H9 (cell line): ENCODE measurements around the gene GARNL3. TPM values are rescaled to one million over a fixed set of nuclear protein-coding genes. Genes with fewer than 3 reads are reported as not detected.
A peak's percentile ranks its signal among the peaks of the same experiment; 100 is the strongest.

Experiments used
- DNase-seq: peaks from one replicate; pipeline ENCODE4 v3.0.0-alpha.2; 2017
- H2AFZ ChIP-seq: one replicate; pipeline ENCODE4 v1.6.1; 2013; ENCODE audit warnings: mild to moderate bottlenecking, low read length, control low read depth, moderate library complexity
- H2AK5ac ChIP-seq: 2 replicates; pipeline ENCODE4 v1.6.1; 2013; ENCODE audit warnings: low read length, control low read depth, mixed read lengths; ENCODE audit not compliant: insufficient read length
- H2BK120ac ChIP-seq: one replicate; pipeline ENCODE4 v1.6.1; 2013; ENCODE audit warnings: low read depth, mild to moderate bottlenecking, low read length, control low read depth, inconsistent platforms; ENCODE audit not compliant: poor library complexity, severe bottlenecking
- H2BK12ac ChIP-seq: 2 replicates; pipeline ENCODE4 v1.6.1; 2013; ENCODE audit warnings: low read length, control low read depth, mixed read lengths, low read depth; ENCODE audit not compliant: insufficient read length
- H2BK15ac ChIP-seq: 2 replicates; pipeline ENCODE4 v1.6.1; 2013; ENCODE audit warnings: low read depth, low read length, control low read depth
- H2BK20ac ChIP-seq: one replicate; pipeline ENCODE4 v1.6.1; 2013; ENCODE audit warnings: low read depth, mild to moderate bottlenecking, low read length, control low read depth, inconsistent platforms; ENCODE audit not compliant: poor library complexity, severe bottlenecking
- H2BK5ac ChIP-seq: 2 replicates; pipeline ENCODE4 v1.6.1; 2013; ENCODE audit warnings: low read length, control low read depth, mixed read lengths; ENCODE audit not compliant: insufficient read length
- H3K14ac ChIP-seq: 2 replicates; pipeline ENCODE4 v1.6.1; 2013; ENCODE audit warnings: low read length, control low read depth; ENCODE audit not compliant: insufficient read depth
- H3K18ac ChIP-seq: 2 replicates; pipeline ENCODE4 v1.6.1; 2013; ENCODE audit warnings: low read depth, mild to moderate bottlenecking, mixed read lengths, low read length, control low read depth; ENCODE audit not compliant: insufficient read length
- H3K23ac ChIP-seq: 2 replicates; pipeline ENCODE4 v1.6.1; 2013; ENCODE audit warnings: low read length, control low read depth, mixed read lengths, low read depth; ENCODE audit not compliant: insufficient read length
- H3K23me2 ChIP-seq: 2 replicates; pipeline ENCODE4 v1.6.1; 2013; ENCODE audit warnings: low read depth, mild to moderate bottlenecking, mixed read lengths, low read length, control low read depth; ENCODE audit not compliant: insufficient read length, poor library complexity, severe bottlenecking
- H3K27ac ChIP-seq: 2 replicates; pipeline ENCODE4 v1.5.1; 2013; ENCODE audit warnings: low read length, control low read depth, mixed read lengths, low read depth; ENCODE audit not compliant: insufficient read length
- H3K27me3 ChIP-seq: 2 replicates; pipeline ENCODE4 v1.6.1; 2013; ENCODE audit warnings: low read length, control low read depth, inconsistent platforms; ENCODE audit not compliant: insufficient read depth
- H3K4ac ChIP-seq: 2 replicates; pipeline ENCODE4 v1.6.1; 2013; ENCODE audit warnings: low read depth, mild to moderate bottlenecking, control low read depth, inconsistent platforms, low read length, moderate library complexity
- H3K4me1 ChIP-seq: 2 replicates; pipeline ENCODE4 v1.6.1; 2013; ENCODE audit warnings: low read length, control low read depth, inconsistent platforms; ENCODE audit not compliant: insufficient read depth
- H3K4me2 ChIP-seq: 2 replicates; pipeline ENCODE4 v1.6.1; 2013; ENCODE audit warnings: low read length, control low read depth, mixed read lengths; ENCODE audit not compliant: insufficient read length, insufficient read depth
- H3K56ac ChIP-seq: 2 replicates; pipeline ENCODE4 v1.6.1; 2013; ENCODE audit warnings: low read depth, mild to moderate bottlenecking, mixed read lengths, low read length, control low read depth; ENCODE audit not compliant: insufficient read length
- H3K79me1 ChIP-seq: 2 replicates; pipeline ENCODE4 v1.6.1; 2013; ENCODE audit warnings: low read depth, mild to moderate bottlenecking, moderate library complexity, low read length, control low read depth, inconsistent platforms; ENCODE audit not compliant: insufficient read depth, poor library complexity, severe bottlenecking
- H3K79me2 ChIP-seq: 2 replicates; pipeline ENCODE4 v1.6.1; 2013; ENCODE audit warnings: low read length, control low read depth, inconsistent platforms; ENCODE audit not compliant: insufficient read depth
- H3K9ac ChIP-seq: 2 replicates; pipeline ENCODE4 v1.6.1; 2013; ENCODE audit warnings: low read length, control low read depth, mixed read lengths; ENCODE audit not compliant: insufficient read length; ENCODE audit errors: extremely low read depth
- H3K9me3 ChIP-seq: one replicate; pipeline ENCODE4 v1.6.1; 2013; ENCODE audit warnings: low read depth, low read length, inconsistent platforms; ENCODE audit not compliant: control insufficient read depth
- H3T11ph ChIP-seq: one replicate; pipeline ENCODE4 v1.6.1; 2013; ENCODE audit warnings: mild to moderate bottlenecking, low read length, control low read depth, inconsistent platforms
- H4K20me1 ChIP-seq: one replicate; pipeline ENCODE4 v1.6.1; 2013; ENCODE audit not compliant: control insufficient read depth, insufficient read length, insufficient read depth
- H4K5ac ChIP-seq: 2 replicates; pipeline ENCODE4 v1.6.1; 2013; ENCODE audit warnings: low read depth, mild to moderate bottlenecking, mixed read lengths, low read length, control low read depth; ENCODE audit not compliant: insufficient read length
- H4K8ac ChIP-seq: replicated peaks from 2 replicates; pipeline ENCODE4 v1.6.1; 2013; ENCODE audit warnings: low read length, control low read depth, mixed read lengths, low read depth; ENCODE audit not compliant: insufficient read length
- H4K91ac ChIP-seq: 2 replicates; pipeline ENCODE4 v1.6.1; 2013; ENCODE audit warnings: low read depth, mild to moderate bottlenecking, moderate library complexity, mixed read lengths, low read length, control low read depth; ENCODE audit not compliant: insufficient read length
- H3K27ac Mint-ChIP-seq, 3 experiments: 2 replicates in 2 of 3; 3 replicates in 1 of 3; pipeline ENCODE4 v1.8.0; 2020 to 2021; ENCODE audit warnings: mixed read lengths in 3 of 3, mild to moderate bottlenecking in 1 of 3, moderate library complexity in 1 of 3
- H3K27me3 Mint-ChIP-seq: 2 replicates; pipeline ENCODE4 v1.8.0; 2021; ENCODE audit warnings: low read depth, mild to moderate bottlenecking, moderate library complexity, mixed read lengths
- H3K36me3 Mint-ChIP-seq, 3 experiments: 2 replicates in 2 of 3; 3 replicates in 1 of 3; pipeline ENCODE4 v1.8.0; 2020 to 2021; ENCODE audit warnings: low read depth in 3 of 3, mixed read lengths in 3 of 3; ENCODE audit not compliant: insufficient read depth in 1 of 3
- H3K4me1 Mint-ChIP-seq, 2 experiments: 2 replicates each; pipeline ENCODE4 v1.8.0; 2020; ENCODE audit warnings: mixed read lengths in 2 of 2
- H3K4me3 Mint-ChIP-seq, 2 experiments: 2 replicates in 1 of 2; 3 replicates in 1 of 2; pipeline ENCODE4 v1.8.0; 2020 to 2021; ENCODE audit warnings: mild to moderate bottlenecking in 2 of 2, mixed read lengths in 2 of 2, moderate library complexity in 1 of 2
- H3K9me3 Mint-ChIP-seq, 2 experiments: 2 replicates in 1 of 2; 3 replicates in 1 of 2; pipeline ENCODE4 v1.8.0; 2020; ENCODE audit warnings: mild to moderate bottlenecking in 2 of 2, mixed read lengths in 2 of 2, moderate library complexity in 1 of 2
- WGBS: extraction: QIAGEN DNeasy Blood & Tissue Kit; methylation state at CpG from one replicate; pipeline ENCODE4 v1.1.7; 2013; ENCODE audit warnings: missing lambda C conversion rate, low lambda C conversion rate, mixed read lengths; ENCODE audit not compliant: insufficient read length; ENCODE audit errors: extremely low coverage; 5-methylcytosine and 5-hydroxymethylcytosine counted together
- total RNA-seq: library from RNA; stranded (reverse); gene quantifications from 2 replicates; pipeline ENCODE4 v1.2.1, GENCODE V29; 2021
- TF ChIP-seq, protein P1 (sequence below): fragments of 200-600 bp; sonication (generic); conservative IDR thresholded peaks from 3 replicates; pipeline ENCODE4 v1.8.0; 2021; ENCODE audit warnings: antibody characterized with exemption, mild to moderate bottlenecking

Gene GARNL3
- total RNA-seq, 1 experiment from 2014 or later: 8.7 TPM

DNA sequence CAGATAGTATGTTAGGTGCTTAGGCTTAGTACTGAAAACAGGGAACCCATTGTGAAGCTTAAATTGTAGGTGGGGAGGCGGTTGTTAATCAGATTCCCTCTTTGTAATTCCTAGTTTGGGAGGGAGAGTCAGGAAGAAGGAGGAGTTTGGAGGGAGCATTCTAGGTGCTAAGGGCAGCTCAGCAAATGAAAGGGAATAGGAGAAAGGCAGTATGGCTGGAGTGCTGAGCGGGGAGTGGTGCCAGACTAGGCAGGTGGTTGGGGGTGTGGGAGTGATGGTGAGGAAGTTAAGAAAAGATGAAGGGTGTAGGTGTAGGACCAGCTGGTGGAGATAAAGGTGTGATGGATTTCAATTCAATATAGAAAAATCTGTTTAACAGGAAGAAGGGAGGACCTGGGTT lies 11.1 kb upstream of the GARNL3 start:
- Histone ChIP-seq H3K18ac (no peak overlapping the region), H3K4ac (no peak overlapping the region), H2BK15ac (no peak overlapping the region), H2BK120ac (no peak overlapping the region), H3K23ac (no peak overlapping the region), H3K9me3 (no peaks in the 10 kb centered on the region), H4K8ac (no peak overlapping the region), H3K56ac (no peak overlapping the region), H4K20me1 (no peaks in the 10 kb centered on the region), H3T11ph (no peak overlapping the region), H3K4me1 (peaks cover 17% of the 10 kb centered on the region), H3K4me2 (no peak overlapping the region), H3K14ac (no peak overlapping the region), H3K27ac (no peak overlapping the region), H2AK5ac (no peak overlapping the region), H3K79me1 (no peaks in the 10 kb centered on the region), H3K9ac (no peak overlapping the region), H3K23me2 (no peaks in the 10 kb centered on the region), H2BK12ac (no peak overlapping the region), H2BK20ac (no peak overlapping the region), H3K27me3 (no peaks in the 10 kb centered on the region), H2BK5ac (no peak overlapping the region), H2AFZ (no peak overlapping the region), H4K91ac (no peak overlapping the region), H3K79me2 (no peaks in the 10 kb centered on the region), H4K5ac (no peak overlapping the region)
- H3K36me3 Mint-ChIP-seq: peaks cover 5 to 33% (median 29%) of the 10 kb centered on the region in 3 experiments
- peak overlapping the region in 1 of 2 experiments; percentile 40; a peak in 2 of 5 replicates for H3K4me3 Mint-ChIP-seq
- H3K9me3 Mint-ChIP-seq: peaks cover 4 to 8% of the 10 kb centered on the region in 2 experiments; a peak in 3 of 5 replicates
- TF ChIP-seq, protein P1, sequence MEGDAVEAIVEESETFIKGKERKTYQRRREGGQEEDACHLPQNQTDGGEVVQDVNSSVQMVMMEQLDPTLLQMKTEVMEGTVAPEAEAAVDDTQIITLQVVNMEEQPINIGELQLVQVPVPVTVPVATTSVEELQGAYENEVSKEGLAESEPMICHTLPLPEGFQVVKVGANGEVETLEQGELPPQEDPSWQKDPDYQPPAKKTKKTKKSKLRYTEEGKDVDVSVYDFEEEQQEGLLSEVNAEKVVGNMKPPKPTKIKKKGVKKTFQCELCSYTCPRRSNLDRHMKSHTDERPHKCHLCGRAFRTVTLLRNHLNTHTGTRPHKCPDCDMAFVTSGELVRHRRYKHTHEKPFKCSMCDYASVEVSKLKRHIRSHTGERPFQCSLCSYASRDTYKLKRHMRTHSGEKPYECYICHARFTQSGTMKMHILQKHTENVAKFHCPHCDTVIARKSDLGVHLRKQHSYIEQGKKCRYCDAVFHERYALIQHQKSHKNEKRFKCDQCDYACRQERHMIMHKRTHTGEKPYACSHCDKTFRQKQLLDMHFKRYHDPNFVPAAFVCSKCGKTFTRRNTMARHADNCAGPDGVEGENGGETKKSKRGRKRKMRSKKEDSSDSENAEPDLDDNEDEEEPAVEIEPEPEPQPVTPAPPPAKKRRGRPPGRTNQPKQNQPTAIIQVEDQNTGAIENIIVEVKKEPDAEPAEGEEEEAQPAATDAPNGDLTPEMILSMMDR: no peak
- H3K27ac Mint-ChIP-seq: peak overlapping the region in 2 of 3 experiments; percentile 2 to 55; a peak in 3 of 7 replicates
- peaks cover 51% of the 10 kb centered on the region in 2 experiments for H3K4me1 Mint-ChIP-seq
- no peaks in the 10 kb centered on the region; the same call in 1 of the 2 replicates for H3K27me3 Mint-ChIP-seq
- no CpG with 5 or more reads among the region's 2 CpGs for WGBS
- peak; percentile 64 for DNase-seq
